ENCODE results near the gene MATN1.
"Not testable (repeated sequence)": the region's sequence is repeated elsewhere in the genome, so short reads cannot be mapped to it uniquely, and the experiment has no call there.

MATN1 gene, protein sequence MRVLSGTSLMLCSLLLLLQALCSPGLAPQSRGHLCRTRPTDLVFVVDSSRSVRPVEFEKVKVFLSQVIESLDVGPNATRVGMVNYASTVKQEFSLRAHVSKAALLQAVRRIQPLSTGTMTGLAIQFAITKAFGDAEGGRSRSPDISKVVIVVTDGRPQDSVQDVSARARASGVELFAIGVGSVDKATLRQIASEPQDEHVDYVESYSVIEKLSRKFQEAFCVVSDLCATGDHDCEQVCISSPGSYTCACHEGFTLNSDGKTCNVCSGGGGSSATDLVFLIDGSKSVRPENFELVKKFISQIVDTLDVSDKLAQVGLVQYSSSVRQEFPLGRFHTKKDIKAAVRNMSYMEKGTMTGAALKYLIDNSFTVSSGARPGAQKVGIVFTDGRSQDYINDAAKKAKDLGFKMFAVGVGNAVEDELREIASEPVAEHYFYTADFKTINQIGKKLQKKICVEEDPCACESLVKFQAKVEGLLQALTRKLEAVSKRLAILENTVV

DNA sequence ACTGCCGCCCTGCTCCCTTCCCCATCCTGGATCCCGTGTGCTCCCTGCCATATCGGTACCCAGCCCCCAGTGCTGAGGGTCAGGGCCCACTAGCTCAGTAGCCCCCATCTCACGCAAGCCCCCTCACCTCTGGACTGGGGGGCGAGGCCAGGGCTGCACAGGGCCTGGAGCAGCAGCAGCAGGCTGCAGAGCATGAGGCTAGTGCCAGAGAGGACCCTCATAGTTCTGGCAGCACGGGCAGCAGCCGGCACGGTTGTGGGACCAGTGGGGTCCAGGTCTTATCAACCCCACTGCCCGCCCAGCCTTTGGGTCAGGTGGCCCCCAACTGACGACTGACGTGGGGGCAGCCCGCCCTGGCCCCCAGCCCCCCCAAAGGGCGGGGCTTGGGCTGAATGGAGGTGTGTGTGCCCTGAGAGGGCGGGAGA lies at the start of gene MATN1:
TSS of gene MATN1 (minus strand) at position 255 of the 425 bp plus-strand sequence. CDS start at position 221, 34 bp downstream.
- DNase-seq: no peak

DNA sequence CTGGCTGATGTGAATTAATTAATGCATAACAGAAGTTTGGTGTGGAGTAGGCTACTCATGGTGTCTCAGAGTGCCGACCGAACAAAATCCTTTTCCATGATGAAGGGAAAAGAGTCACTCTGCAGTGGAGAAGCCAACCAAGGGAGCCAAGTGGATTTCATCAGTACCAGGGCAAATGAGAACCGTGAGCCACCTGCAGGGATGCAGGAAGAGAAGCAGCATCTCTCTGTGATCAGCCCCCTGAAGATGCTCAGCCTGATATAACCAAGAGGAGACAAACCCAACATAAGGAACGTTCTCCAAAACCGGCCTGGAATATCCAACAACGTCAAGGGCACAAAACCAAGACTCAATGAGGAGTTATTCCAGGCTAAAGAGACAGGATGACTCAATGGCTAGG lies 47.6 kb upstream of the MATN1 start:
- DNase-seq: no peak

DNA sequence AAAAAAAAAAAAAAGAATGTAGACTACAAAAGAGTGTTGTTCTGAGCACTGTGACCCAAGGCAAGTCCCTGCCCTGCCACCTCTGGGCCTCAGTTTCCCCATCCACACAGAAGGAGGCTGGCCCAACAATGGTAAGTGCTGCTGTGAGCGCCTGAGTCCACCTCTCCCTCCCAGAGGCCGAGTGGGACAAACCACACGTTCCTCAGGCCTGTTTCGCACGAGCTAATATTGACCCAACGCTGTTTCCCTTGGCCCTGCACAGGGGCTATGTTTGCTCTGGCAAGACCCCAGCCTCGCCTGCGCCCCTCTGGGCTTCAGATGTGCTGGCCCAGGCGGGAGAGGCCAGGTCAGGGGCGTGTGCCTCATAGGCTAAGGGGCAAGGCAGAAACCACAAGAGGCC lies 46.8 kb upstream of the MATN1 start:
- no peak for DNase-seq

DNA sequence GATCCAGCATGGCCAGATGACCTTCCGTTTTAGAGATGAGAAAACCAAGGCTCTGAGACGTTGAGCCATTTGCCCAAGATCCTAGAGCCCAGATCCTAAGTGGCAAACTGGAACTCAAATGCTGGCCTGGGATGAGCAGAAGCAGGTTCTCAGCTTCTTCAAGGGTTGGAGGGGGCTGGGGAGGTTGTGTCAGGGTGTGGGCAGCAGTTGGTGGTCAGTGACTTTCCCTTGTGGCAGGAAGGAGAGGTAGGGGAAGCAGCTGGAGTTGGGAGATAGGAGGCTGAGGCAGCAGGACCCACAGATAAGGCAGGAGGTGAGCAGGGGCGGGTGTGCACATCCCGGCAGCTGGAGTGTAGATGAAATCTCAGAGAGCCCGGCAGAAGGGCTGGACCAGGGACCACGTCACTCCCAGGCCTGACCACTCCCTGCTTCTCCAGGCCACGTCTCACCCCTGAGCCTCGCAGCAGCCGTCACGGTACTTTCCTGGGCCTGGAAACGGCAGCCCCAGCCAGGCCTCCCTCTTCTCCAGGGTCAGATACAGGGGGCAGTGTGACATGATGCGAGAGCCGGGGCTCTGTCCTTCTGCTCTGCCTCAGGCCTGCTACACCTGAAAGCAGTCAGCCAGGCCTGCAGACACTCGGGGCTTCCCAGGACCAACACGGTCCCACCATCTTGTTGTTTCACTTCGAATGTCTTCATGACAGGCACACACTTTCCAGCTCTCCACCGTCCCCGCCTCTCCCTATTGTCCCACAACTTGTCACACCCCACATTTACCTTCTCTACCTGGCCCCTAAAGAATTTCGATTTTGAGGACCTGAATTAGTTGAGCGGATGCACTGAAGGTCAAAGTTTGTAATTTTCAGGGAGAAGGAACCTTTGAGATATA lies 45.7 kb upstream of the MATN1 start:
- DNase-seq: no peak

DNA sequence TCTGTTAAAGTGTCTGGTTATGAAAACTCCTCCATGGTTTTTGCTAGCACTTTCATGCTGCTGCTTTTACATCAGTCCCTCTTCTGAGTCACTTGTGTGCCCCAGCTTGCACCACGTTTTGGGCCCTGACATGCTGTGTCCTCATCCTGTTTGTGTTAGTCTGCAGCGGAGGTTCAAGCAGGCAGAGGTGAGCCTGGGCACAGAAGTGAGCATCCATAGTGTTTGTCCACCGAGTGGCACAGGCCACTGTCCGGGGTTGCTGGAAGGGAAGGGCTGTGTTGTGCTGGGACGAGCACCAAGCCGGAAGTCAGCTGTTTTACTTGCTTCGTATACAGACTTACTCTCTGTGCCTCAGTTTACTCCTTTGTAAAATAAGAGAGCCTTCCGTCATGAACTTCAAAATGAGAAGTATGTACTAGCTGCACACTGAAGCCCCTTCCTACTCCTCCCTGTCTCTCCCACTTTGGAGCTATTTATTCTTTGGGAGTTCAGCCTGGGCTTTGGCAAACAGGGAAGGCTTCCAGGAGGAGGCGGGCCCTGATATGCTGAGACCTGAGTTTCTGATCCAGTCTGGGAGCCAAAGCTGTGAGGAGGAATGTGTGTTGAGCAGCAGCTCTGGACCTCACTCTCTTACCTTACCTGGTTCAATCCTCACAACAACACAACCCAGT lies 44.9 kb upstream of the MATN1 start:
- no peak for DNase-seq

DNA sequence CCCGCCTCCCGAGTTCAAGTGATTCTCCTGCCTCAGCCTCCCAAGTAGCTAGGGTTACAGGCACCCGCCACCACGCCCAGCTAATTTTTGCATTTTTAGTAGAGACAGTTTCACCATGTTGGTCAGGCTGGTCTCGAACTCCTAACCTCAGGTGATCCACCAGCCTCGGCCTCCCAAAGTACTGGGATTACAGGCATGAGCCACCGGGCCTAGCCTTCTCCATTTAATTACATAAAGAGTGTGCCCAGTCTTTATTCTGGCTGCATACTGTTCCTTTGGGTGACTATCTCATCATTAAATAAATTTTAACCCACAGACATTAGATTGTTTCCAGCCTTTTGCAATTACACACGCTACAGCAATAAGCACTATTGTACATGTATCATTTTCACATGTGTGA lies 43.6 kb upstream of the MATN1 start:
- not testable (repeated sequence) for DNase-seq

DNA sequence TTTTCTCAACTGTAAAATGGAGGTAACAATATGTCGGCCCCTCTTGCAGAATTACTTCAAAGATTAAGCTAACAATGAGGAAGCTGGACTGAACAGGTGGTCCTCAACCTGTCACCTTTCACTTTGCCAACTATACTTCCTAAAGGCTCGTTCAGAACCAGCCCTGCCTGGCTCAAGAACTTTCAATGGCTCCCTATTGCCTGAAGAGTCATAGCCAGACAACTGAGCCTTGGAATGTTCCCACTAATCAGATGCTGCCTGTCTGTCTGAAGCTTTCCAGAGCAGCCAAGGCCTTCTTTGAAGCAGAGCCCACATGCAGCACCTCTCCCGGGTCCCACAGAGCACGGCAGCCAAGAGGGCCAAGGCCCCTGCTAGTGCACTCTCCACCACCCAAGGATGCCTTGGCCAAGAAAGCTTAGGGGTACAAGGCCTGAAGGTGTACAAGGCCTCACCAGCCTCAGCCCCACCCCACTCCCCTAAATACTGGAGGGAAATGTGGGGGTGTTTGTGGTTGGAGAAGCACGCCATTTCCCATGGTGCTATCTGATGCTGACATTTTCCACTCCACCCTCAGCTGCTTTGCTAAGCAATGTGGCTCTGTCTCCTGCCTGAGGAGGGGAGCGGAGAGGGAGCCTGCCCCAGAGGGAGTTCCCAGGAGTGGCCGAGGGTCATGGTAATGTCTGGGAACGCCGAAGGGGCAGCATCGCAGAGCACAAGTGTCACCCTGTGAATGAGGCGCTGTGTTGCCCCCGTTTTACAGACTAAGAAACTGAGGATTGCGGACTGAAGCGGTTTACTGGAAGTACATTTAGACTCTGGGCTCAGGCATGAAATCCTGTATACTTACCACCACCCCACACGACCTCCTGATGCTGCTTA lies 42.4 kb upstream of the MATN1 start:
- no peak for DNase-seq

DNA sequence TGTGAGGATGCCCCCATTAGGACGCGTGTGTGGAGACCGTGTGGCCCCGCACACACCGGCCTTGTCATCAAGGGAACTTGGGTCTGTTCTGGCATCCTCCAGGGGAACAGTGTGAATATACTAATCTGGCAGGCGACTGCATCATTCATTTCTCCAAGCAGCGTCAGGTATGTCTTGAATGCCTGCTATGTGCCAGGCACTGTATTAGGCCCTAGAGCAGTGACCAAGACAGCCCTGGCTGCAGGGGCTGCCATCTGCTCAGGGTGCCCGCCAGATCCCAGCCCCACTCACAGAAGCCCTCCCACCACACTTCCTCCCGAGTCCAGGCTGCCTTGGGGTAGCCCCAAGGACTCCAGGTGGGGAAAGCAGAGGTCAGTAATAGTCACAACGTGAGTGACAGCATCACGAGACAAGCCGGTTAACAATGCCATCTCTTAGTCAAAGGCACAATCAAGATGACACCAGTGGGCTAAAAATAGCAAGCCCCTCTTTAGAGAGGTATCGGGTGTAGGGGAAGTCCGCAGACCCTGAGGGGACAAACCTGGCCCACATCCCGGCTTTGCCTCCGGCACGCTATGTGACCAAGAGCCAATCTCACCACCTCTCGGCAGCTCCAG lies 41.7 kb upstream of the MATN1 start:
- DNase-seq: no peak

DNA sequence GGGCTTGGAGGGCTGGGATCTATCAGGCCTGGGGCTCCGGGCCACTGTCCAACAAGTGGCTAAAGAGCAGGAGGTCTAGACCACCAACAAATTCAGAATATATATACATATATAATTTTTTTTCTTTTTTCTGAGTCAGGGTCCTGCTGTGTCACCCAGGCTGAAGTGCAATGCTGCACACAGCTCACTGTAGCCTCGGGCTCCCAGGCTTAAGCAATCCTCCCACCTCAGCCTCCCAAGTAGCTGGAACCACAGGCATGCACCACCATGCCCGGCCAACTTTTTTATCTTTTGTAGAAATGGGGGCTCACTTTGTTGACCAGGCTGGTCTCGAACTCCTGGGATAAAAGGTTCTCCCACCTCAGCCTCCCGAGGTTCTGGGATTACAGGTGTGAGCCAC lies 41.0 kb upstream of the MATN1 start:
- no peak for DNase-seq

DNA sequence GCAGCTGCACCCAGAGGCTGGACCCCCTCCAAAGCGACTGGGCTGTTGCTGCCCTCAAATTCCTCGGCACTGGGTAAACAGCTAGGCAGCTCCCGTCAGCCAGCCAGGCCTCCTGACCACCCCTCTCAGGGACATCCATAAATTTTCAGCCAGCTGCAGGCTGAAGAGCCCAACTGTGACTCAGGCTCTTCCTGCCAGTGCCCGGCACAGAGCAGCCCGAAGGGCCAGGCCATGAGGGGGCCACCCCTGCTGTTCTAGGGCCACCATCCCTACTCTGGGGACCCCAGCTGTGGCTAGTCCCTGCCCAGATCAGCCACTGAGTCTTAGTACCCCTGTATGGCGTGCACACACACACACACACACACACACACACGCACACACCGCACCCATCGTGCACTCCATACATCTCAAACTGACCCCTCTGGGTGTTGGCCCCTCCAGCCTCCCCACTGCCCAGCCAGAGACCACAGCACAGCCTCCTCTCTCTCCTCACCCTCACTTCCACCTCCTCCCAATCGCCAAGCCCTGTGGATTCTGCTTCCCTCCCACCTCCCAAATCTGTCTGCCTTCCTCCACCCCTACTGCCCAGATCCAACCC lies 40.4 kb upstream of the MATN1 start:
- DNase-seq: no peak

DNA sequence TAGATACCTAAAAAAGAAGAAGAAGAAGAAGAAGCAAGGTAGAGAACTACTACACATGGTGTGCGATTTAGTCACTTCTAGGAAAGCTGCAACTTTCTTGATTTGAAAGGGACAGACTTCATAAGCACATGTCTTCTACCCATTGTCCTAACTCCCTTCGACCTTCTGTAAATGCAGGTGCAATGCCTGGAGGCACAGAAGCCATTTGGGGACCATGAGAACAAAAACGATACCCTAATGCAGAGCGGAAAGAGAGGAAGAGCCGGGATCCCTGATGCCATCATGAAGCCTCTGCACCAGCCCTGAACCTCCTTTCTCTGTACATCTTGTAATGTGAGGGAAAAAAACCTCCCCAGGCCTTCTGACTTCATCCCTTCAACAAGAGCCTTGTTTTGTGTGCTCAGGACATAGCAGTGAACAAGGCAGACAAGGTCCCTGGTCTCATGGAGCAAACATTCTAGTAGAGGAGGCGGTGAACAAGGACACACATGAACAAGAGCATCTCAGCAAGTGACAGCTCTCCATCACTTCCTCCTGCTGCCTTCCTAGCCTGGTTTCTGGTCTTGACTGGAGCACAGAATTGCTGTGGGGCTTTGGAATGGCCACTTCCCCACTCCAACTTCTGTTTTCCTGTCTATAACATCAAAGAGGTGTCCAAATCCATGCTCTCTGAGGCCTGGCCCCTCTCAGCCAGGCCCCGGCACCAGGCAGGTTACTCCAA lies 39.7 kb upstream of the MATN1 start:
- DNase-seq: no peak

DNA sequence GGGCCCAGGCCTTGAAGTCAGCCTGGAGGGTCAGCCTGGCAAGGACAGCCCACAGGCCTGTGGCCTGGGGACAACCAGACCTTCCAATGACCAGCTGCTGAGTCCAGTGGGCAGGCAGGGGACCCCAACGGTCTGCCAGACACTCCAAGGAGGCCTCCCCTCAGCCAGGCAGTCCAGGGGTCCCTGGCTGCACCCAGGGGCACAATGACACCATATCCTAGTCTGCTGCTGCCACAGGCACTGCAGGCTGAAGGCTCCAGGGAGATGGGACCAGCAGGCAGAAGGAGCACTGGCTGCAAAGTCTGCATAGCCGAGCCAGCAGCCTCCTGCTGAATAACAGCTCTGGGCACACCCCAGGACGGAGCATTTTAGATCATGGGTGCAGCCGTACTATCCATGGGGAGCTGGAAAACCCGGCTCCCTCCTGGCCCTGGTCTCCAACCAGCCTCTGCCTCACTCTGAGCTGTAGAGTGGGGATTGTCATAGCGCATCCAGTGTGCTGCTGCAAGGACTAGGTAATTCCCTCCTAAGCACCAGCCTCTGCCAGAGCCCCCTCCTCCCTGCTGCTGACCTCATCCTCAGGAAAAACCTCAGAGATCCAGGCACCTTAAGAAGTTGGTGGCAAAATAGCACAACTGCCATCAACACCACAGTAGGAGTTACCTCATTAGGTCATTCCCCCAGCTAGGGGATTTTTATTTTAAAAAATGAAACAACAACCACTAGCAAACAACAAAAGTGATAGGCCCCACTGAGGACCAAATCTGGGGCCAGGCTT lies 39.0 kb upstream of the MATN1 start:
- no peak for DNase-seq

DNA sequence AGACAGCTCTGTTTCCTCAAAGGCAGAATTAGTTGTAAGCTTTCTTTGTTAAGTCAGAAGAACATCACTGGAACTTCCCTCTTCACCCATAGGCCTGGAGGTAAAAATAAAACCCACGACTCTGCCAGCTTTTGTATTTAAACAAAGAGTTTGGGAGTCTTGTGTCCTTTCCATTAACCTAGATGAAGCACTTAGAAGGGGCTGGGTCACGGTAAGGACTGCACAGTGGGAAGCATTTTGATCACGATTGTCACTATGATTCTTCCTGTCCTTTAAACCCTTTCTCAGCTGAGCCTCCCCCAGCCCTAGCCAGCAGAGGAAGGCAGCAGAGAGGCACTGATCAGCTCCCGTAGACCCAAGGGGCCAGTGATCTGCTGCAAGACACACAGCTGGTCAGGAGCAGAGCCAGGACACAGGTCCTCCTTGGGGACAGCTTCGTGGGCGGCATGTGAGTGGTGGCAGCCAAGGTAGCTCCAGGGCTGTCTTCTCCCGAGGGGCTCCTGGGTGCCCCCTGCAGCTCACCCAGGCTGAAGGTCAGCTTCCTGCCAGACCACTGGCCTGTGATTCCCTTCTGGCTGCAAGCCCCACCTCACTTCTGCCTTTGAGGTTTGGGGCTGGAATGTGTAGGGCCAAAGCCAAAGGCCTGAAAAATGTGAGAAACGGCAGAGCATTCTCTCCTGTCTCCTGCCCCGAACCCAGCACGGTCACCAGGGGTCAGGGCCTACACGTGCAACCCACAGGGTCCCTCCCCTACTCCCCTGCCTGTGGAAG lies 38.2 kb upstream of the MATN1 start:
- no peak for DNase-seq

DNA sequence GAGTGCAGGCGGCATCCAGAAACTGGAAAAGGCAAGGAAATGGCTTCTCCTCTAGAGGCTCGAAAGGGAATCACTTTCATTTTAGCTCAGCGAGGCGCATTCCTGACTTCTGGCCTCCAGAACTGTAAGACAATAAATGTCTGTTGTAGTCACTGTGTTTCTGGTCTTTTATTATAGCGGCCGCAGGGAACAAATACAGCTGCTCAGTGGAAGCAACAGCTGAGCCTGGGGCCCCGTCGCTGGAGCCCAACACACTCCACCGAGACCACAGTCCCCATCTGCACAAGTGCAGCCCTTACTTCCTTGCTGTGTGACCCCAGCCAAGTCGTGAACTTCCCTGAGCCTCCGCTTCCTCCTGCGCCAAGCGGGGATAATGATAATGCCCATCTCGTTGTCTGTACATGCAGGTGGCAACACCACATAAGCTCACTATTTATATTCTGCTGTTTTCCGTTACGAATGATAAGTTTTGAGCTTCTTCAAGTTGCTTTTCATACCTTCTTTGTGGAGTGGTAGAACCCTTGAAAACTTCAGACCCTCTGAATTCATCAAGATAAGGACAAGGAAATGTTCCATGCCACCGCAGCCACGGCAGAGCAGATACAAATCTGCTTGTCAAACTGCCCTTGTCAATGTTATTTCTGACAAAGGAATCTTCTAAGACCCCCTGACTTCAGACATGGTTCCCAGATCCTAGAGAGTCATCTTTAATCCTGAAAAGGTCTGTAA lies 37.4 kb upstream of the MATN1 start:
- DNase-seq: no peak

DNA sequence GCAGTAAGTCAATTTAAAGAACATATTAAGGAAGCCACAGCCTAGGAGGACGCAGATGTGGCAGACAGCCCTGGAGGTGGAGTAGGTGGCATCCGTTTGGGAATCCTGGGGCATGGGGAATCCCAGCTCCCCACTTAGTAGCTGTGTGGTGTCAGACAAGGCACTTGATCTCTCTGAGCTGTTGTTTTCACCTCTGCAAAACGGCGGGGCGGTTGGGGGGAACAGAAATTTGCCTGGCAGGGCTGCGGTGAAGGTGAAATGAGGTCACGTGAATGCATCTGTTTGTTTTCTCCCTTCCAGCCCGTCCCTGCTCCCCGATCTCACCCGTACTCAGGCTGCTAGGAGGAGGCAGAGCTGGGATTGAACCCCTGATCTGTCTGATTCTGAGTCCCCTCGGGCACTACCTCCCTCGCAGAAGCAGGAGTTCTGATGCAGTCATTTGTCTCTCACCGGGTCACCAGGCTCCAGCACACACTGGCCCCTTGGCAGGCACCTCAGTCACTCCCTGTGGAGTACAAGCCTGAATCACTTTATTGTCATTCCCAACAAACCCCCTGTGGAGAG lies 36.4 kb upstream of the MATN1 start:
- peak; percentile 54 to 71 for DNase-seq

DNA sequence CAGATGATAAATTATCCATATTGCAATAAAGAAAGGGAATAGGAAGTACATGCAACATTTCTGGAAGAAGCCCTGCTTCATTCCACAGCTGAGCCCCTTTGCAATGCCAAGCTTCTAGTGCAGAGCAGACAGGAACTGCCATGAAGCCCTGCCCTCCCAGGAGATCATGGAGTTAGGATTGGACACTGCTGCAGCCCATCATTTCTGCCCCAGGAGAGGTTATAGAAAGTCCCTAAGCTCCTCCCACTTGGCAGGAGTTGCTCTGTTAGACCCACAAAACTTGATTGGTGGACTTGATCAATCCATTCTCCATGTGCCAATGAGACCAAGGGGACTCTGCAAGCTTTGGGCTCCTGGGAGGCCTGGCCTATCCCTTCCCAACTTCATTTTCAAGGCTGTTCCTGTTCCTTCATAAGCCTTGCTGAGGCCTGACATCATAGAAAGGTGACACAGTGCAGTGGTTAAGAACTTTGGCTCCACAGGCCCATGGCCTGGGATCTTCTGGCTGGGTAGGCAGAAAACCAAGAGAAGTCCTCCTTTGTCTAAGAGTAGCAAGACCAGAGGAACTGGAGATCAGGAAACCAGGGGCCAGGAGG lies 35.5 kb upstream of the MATN1 start:
- no peak for DNase-seq

DNA sequence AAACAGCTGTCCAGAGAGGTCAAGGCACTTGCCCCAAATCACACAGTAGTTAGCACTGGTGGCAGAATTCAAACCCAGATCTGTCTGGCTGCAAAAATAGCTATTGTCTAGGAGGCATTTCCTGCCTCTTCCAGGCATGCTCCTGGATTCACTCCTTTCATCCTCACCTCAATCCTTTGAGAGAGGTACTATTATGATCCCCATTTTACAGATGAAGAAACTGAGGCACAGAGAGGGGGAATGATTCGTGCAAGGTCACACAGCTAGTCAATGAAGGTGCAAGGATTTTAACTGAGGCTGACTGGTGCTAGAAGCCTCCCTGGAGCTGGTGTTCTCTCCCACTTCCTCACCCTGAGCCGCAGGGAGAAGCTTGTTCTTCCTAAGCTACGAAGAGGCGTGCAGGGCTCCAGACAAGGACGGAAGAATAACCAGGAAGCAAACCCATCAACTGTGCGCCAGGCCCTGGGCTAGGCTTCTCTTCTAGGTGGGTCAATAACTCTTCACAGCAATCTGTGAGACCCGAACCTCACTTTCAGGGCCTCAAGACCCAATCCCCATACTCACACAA lies 34.8 kb upstream of the MATN1 start:
- no peak for DNase-seq

All from CD4-positive, alpha-beta T cell treated with Interferon alpha-2 for 1 hour (primary cell).